Measurements from ENCODE around the gene TRIM58. TPM values are rescaled to one million over a fixed set of nuclear protein-coding genes. Genes with fewer than 3 reads are reported as not detected.
A peak's percentile ranks its signal among the peaks of the same experiment; 100 is the strongest.

Gene TRIM58
- total RNA-seq, 1 experiment from 2014 or later = not detected

- Mint-ChIP-seq H3K36me3 (ENCODE audit: insufficient read depth, unreplicated experiment) (no peaks in the 10 kb centered on the region), H3K27ac (ENCODE audit: unreplicated experiment) (no peak overlapping the region), H3K27me3 (ENCODE audit: unreplicated experiment) (no peaks in the 10 kb centered on the region), H3K4me1 (ENCODE audit: low read depth, unreplicated experiment) (no peaks in the 10 kb centered on the region), H3K9me3 (ENCODE audit: low read depth, unreplicated experiment) (peaks cover 22% of the 10 kb centered on the region), H3K4me3 (ENCODE audit: low read depth, unreplicated experiment) (no peak overlapping the region)
- DNase-seq = no peak
- TF ChIP-seq CTCF (IDR thresholded peaks at IDR 0.05; ENCODE audit: unreplicated experiment) = no peak
- BruUV-seq (replicated peaks) = no TSS peak
- intact Hi-C loops (cut with micrococcal nuclease; ENCODE audit: unreplicated experiment) = no loop called here
- CTCF ChIA-PET = no interaction called here
Measured at GRCh38 chr1:247905181-247905580, 48.2 kb downstream of the TRIM58 start.

GRCh38 chr1:247905910-247906503, 49.0 kb downstream of the TRIM58 start:
- intact Hi-C loops (cut with micrococcal nuclease; ENCODE audit: unreplicated experiment) = no loop called here
- DNase-seq = no peak
- H3K36me3 Mint-ChIP-seq (ENCODE audit: insufficient read depth, unreplicated experiment) = no peaks in the 10 kb centered on the region
- no TSS peak for BruUV-seq (replicated peaks)
- H3K27me3 Mint-ChIP-seq (ENCODE audit: unreplicated experiment) = no peaks in the 10 kb centered on the region
- no peak overlapping the region for H3K27ac Mint-ChIP-seq (ENCODE audit: unreplicated experiment)
- no peak for TF ChIP-seq CTCF (IDR thresholded peaks at IDR 0.05; ENCODE audit: unreplicated experiment)
- no peak overlapping the region for H3K4me3 Mint-ChIP-seq (ENCODE audit: low read depth, unreplicated experiment)
- H3K4me1 Mint-ChIP-seq (ENCODE audit: low read depth, unreplicated experiment) = no peaks in the 10 kb centered on the region
- CTCF ChIA-PET = no interaction called here
- H3K9me3 Mint-ChIP-seq (ENCODE audit: low read depth, unreplicated experiment) = peaks cover 26% of the 10 kb centered on the region

GRCh38 chr1:247906504-247907047, 49.6 kb downstream of the TRIM58 start:
- intact Hi-C loops (cut with micrococcal nuclease; ENCODE audit: unreplicated experiment) = no loop called here
- Mint-ChIP-seq H3K27ac (ENCODE audit: unreplicated experiment) (no peak overlapping the region), H3K4me3 (ENCODE audit: low read depth, unreplicated experiment) (peak overlapping the region; percentile 12), H3K27me3 (ENCODE audit: unreplicated experiment) (no peaks in the 10 kb centered on the region), H3K9me3 (ENCODE audit: low read depth, unreplicated experiment) (peaks cover 26% of the 10 kb centered on the region), H3K4me1 (ENCODE audit: low read depth, unreplicated experiment) (no peaks in the 10 kb centered on the region), H3K36me3 (ENCODE audit: insufficient read depth, unreplicated experiment) (no peaks in the 10 kb centered on the region)
- no peak for TF ChIP-seq CTCF (IDR thresholded peaks at IDR 0.05; ENCODE audit: unreplicated experiment)
- no TSS peak for BruUV-seq (replicated peaks)
- CTCF ChIA-PET = no interaction called here
- no peak for DNase-seq

- TF ChIP-seq CTCF (IDR thresholded peaks at IDR 0.05; ENCODE audit: unreplicated experiment) = no peak
- no peak for DNase-seq
- H3K27ac Mint-ChIP-seq (ENCODE audit: unreplicated experiment) = no peak overlapping the region
- H3K36me3 Mint-ChIP-seq (ENCODE audit: insufficient read depth, unreplicated experiment) = no peaks in the 10 kb centered on the region
- H3K4me3 Mint-ChIP-seq (ENCODE audit: low read depth, unreplicated experiment) = no peak overlapping the region
- CTCF ChIA-PET = no interaction called here
- intact Hi-C loops (cut with micrococcal nuclease; ENCODE audit: unreplicated experiment) = no loop called here
- no peaks in the 10 kb centered on the region for H3K27me3 Mint-ChIP-seq (ENCODE audit: unreplicated experiment)
- H3K9me3 Mint-ChIP-seq (ENCODE audit: low read depth, unreplicated experiment) = peaks cover 33% of the 10 kb centered on the region
- no peaks in the 10 kb centered on the region for H3K4me1 Mint-ChIP-seq (ENCODE audit: low read depth, unreplicated experiment)
- no TSS peak for BruUV-seq (replicated peaks)
Measured at GRCh38 chr1:247908766-247909165, 51.8 kb downstream of the TRIM58 start.
